Endothelial cell of umbilical vein (primary cell): ENCODE measurements around the gene ZNF581. TPM values are rescaled to one million over a fixed set of nuclear protein-coding genes. Genes with fewer than 3 reads are reported as not detected.

Experiments used
- BruUV-seq: library from RNA; stranded (reverse); fragments of 400-500 nt; replicated peaks from 2 replicates; lab custom pipeline; 2021; lab: Mats Ljungman, UMichigan
- CTCF ChIA-PET: fragments of 300-600, 350-600 bp; sonication (Branson Sonifier 250); formaldehyde crosslinking; loops from one replicate; lab custom pipeline; 2021; ENCODE audit warnings: antibody characterized with exemption, inconsistent platforms; lab: Charles Lee
- POLR2A ChIA-PET: fragments of 300-600, 350-600 bp; sonication (Branson Sonifier 250); formaldehyde crosslinking; loops from one replicate; lab custom pipeline; 2021; ENCODE audit warnings: antibody characterized with exemption, inconsistent platforms; lab: Charles Lee
- DNase-seq: peaks from one replicate; pipeline ENCODE4 v3.0.0-alpha.2; 2011; ENCODE audit warnings: low read depth, low spot score
- FAIRE-seq: peaks from 2 replicates; lab custom pipeline; 2011; peaks lifted over from hg19 to GRCh38; lab: Jason Lieb, UNC
- H2AFZ ChIP-seq: 2 replicates; pipeline ENCODE4 v1.6.0; 2012; ENCODE audit warnings: low read depth, low read length, control low read depth, inconsistent platforms
- H3K27ac ChIP-seq: 2 replicates; pipeline ENCODE4 v1.5.1; 2011; ENCODE audit warnings: low read depth, mild to moderate bottlenecking, control low read depth, low read length, moderate library complexity; ENCODE audit not compliant: insufficient read depth
- H3K27me3 ChIP-seq, 2 experiments: 2 replicates each; pipeline versions ENCODE4 v1.6.0 to v1.6.1; 2011; ENCODE audit warnings: low read length in 2 of 2, mixed read lengths in 1 of 2; ENCODE audit not compliant: control insufficient read depth in 2 of 2, insufficient read depth in 2 of 2
- H3K36me3 ChIP-seq, 2 experiments: 2 replicates in 1 of 2; 3 replicates in 1 of 2; pipeline ENCODE4 v1.5.1; 2011; ENCODE audit warnings: low read length in 2 of 2, mild to moderate bottlenecking in 1 of 2, moderate library complexity in 1 of 2; ENCODE audit not compliant: control insufficient read depth in 2 of 2, insufficient read depth in 2 of 2; ENCODE audit errors: extremely low read depth in 1 of 2
- H3K4me1 ChIP-seq: 3 replicates; pipeline ENCODE4 v1.5.1; 2011; ENCODE audit warnings: mild to moderate bottlenecking, low read length; ENCODE audit not compliant: control insufficient read depth, insufficient read depth; ENCODE audit errors: extremely low read depth
- H3K4me2 ChIP-seq: 2 replicates; pipeline ENCODE4 v1.6.1; 2011; ENCODE audit warnings: low read length, control low read depth, mixed read lengths; ENCODE audit not compliant: insufficient read depth
- H3K4me3 ChIP-seq, 3 experiments: fragments of 200-600 bp in 1 of 3; sonication (generic), shearing (Covaris generic) in 1 of 3; replicated peaks in 1 of 3; 2 replicates each; pipeline ENCODE4 v1.5.1; 2011 to 2016; ENCODE audit warnings: control low read depth in 3 of 3, low read length in 3 of 3, mild to moderate bottlenecking in 2 of 3, inconsistent platforms in 1 of 3, low read depth in 1 of 3, moderate library complexity in 1 of 3; ENCODE audit not compliant: insufficient read depth in 1 of 3
- H3K79me2 ChIP-seq: 2 replicates; pipeline ENCODE4 v1.6.0; 2012; ENCODE audit warnings: low read length, inconsistent platforms; ENCODE audit not compliant: control insufficient read depth, insufficient read depth
- H3K9ac ChIP-seq: replicated peaks from 2 replicates; pipeline ENCODE3; 2011; ENCODE audit warnings: low read length, control low read depth; ENCODE audit not compliant: insufficient read depth; ENCODE audit errors: extremely low read depth
- H3K9me1 ChIP-seq: replicated peaks from 3 replicates; pipeline ENCODE4 v1.6.0; 2011; ENCODE audit warnings: mild to moderate bottlenecking, low read length; ENCODE audit not compliant: control insufficient read depth, insufficient read depth; ENCODE audit errors: extremely low read depth
- H3K9me3 ChIP-seq: replicated peaks from 2 replicates; pipeline ENCODE4 v1.5.1; 2012; ENCODE audit warnings: low read length, inconsistent platforms; ENCODE audit not compliant: control insufficient read depth, insufficient read depth
- H4K20me1 ChIP-seq: replicated peaks from 2 replicates; pipeline ENCODE3; 2011; ENCODE audit warnings: mild to moderate bottlenecking, low read length; ENCODE audit not compliant: control insufficient read depth, insufficient read depth; ENCODE audit errors: extremely low read depth
- EZH2 ChIP-seq: IDR thresholded peaks from 2 replicates; pipeline ENCODE4 v1.6.1; 2012; ENCODE audit warnings: borderline replicate concordance, low read depth, mild to moderate bottlenecking, moderate library complexity, low read length, inconsistent platforms; ENCODE audit not compliant: severe bottlenecking
- FOS ChIP-seq: IDR thresholded peaks from 2 replicates; pipeline ENCODE4 v1.6.1; 2011; ENCODE audit warnings: mild to moderate bottlenecking, low read length, moderate library complexity, borderline replicate concordance; ENCODE audit not compliant: insufficient read depth
- JUN ChIP-seq: IDR thresholded peaks from 2 replicates; pipeline ENCODE4 v1.6.1; 2011; ENCODE audit warnings: borderline replicate concordance, low read depth; ENCODE audit not compliant: insufficient read length, insufficient read depth
- MYC ChIP-seq: IDR thresholded peaks from one replicate; pipeline ENCODE4 v1.6.1; 2011; ENCODE audit warnings: mild to moderate bottlenecking, low read depth, low read length
- POLR2A ChIP-seq: IDR thresholded peaks from 2 replicates; pipeline ENCODE4 v1.6.1; 2012; ENCODE audit warnings: low read depth, mild to moderate bottlenecking, control low read depth, low read length
- dilution Hi-C: fragments of 300-500 bp; cut with MboI; formaldehyde crosslinking; loops from one replicate; pipeline ENCODE4 v1.15.0; 2019; ENCODE audit warnings: low sequenced_read_pairs; ENCODE audit not compliant: extremely low pct_ligation_motif_present
- intact Hi-C: fragments of 100-400 bp; cut with micrococcal nuclease; formaldehyde crosslinking; loops from one replicate; pipeline ENCODE4 v1.10.0; 2022
- polyA plus RNA-seq, 4 experiments: library from polyadenylated mRNA; depleted of rRNA in 3 of 4; stranded (reverse) in 3 of 4; unstranded in 1 of 4; fragments of >200 nt; gene quantifications; 2 replicates each; pipeline versions ENCODE4 v1.2.1 to v1.2.3, GENCODE V29; 2011 to 2012; ENCODE audit warnings: missing spikeins in 1 of 4
- total RNA-seq: library from RNA; stranded (reverse); gene quantifications from 2 replicates; pipeline ENCODE4 v1.2.3, GENCODE V29; 2021
- TF ChIP-seq, protein P1 (sequence below): IDR thresholded peaks from 2 replicates; pipeline ENCODE4 v1.6.1; 2011; ENCODE audit not compliant: insufficient read depth, insufficient read length

Gene ZNF581
- total and polyA plus RNA-seq, 2 donors (not counting 3 experiments of a cell fraction or from before 2014, with no cell fraction given): 31.4 to 32.3 TPM

DNA sequence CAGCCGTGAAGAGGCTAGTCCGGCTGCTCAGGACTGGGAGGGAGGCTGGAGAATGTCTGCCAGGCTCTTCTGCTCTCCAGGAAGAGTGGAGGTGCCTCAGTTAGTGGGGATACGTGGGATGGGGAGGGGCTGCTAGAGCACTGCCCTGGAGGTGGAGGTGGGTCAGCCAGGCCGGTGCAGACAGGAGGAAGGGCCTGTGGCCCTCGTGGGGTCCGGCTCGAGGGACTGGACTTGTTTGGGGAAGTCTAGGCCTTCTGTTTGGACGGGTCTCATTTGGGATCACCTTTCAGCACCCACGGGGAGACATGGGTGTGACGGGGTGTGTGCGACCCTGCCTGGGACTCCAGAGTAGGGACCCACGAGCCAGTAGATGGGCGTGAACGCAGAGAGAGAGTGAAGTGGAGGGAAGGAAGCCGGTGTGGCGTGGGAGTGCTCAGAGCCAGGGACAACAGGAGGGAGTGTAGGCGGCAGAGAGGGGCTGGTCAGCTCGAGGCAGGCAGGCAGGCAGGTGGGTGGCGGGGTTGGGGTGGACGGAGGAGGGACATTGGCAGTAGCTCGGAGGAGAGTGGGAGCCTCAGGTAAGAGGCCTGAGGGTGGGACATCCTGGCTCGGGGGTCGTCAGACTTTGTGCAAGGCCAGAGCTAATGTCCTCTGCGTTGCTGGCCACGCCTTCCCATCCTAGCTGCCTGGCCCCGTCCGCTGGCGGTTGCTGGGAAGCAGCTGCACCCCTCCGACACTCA is 43.0 kb downstream of the ZNF581 start:
- ChIA-PET POLR2A (no interaction called here), CTCF (no interaction called here)
- Histone ChIP-seq H3K27me3 (no peaks in the 10 kb centered on the region), H3K9ac (no peak overlapping the region), H3K9me1 (no peaks in the 10 kb centered on the region), H3K4me1 (no peaks in the 10 kb centered on the region), H3K4me2 (no peak overlapping the region), H3K27ac (no peak overlapping the region), H3K4me3 (no peak overlapping the region), H4K20me1 (no peaks in the 10 kb centered on the region), H2AFZ (no peak overlapping the region), H3K36me3 (peaks cover 3 to 53% of the 10 kb centered on the region in 2 experiments), H3K79me2 (peaks cover 37% of the 10 kb centered on the region), H3K9me3 (no peaks in the 10 kb centered on the region)
- TF ChIP-seq MYC (no peak), EZH2 (no peak), JUN (no peak), FOS (no peak), POLR2A (no peak)
- TF ChIP-seq, protein P1, sequence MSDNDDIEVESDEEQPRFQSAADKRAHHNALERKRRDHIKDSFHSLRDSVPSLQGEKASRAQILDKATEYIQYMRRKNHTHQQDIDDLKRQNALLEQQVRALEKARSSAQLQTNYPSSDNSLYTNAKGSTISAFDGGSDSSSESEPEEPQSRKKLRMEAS: no peak
- FAIRE-seq: no peak
- dilution Hi-C loops (no loop called here), intact Hi-C loops (no loop called here)
- no TSS peak for BruUV-seq
- no peak for DNase-seq
